Left hindlimb (tissue), 1 donor: ENCODE results near the gene CUX1.
A peak's percentile ranks its signal among the peaks of the same experiment; 100 is the strongest.

ENCODE experiments used
- DNase-seq: peaks from one replicate; pipeline ENCODE4 v3.0.0-alpha.2; 2018

Gene CUX1

DNA sequence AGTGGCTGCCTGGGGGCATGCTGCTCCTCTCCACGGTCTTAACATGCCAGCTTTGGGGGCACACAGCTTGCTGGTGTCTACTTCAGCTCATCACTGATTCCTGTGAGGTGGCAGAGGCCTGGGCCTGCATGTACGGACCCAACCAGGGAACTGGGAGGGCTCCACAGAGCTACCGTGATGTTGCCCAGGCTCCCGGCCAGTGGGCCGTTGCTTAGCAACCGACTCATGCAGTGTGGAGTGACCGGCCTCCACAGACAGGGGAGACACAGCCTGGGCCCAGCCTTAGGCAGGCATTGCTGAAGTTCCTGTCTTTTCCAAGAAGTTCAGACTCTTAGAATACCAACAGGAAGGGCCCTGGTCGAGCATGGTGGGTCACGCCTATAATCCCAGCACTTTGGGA lies 443.4 kb downstream of the CUX1 start:
- DNase-seq = no peak

DNA sequence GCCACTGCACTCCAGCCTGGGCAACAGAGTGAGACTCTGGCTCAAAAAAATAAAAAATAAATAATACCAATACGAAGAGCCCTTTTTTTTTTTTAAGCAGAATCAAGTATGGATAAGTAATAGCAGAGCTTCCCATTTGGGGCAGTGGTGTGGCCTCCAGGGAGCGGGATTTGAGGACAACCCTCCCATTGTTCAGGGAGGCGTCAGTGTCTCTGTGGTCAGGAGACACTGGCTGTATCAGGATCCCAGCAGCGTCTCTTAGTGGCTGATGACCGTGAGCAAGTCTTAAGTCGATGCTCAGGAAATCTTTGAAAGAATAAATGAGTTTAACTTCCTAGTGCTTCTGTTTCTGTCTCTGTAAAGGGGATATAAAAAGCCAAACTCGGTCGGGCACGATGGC lies 444.0 kb downstream of the CUX1 start:
- no peak for DNase-seq

DNA sequence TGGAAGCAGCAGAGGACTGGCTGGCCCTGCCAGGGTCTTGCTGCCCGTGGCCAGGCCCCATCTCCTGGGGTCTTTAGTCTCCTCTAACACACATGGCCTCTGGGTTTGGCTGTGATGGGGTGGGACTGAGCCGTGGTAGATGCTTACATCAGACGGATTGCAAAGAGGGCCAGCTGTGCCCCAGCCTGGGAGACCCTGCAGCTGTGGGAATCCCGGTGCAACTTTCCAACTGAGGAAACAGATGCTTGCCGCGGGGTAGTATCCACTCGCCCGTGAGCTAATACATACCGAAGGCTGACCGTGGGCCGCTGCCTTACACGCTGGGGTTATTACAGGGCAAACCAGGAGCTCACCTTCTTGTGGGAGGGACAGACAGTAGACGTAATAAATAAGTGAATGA lies 445.1 kb downstream of the CUX1 start:
- no peak for DNase-seq

DNA sequence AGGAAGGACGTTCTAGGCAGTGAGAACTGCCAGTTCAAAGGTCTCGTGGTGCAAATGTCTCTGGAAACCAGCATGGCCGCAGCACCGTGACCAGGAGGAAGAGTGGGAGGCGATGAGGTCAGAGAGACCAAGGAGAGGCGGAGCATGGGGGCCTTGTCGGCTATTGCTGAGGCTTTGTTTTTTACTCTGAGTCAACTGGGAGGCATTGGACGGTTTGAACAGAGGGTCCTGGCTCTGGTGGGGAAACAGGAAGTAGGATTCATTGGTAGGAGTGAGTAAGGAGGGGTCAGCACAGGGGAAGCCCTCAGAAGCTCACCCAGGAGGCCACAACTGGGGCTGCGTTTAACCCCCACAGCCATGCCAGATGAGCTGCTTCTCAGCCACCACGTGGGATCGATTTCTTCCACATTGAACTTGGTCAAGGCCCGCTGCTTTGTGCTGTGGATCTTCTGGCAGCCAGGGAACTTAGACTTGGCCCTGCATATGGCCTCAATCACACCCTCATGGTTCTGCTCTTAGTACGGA lies 447.0 kb downstream of the CUX1 start:
- no peak for DNase-seq

DNA sequence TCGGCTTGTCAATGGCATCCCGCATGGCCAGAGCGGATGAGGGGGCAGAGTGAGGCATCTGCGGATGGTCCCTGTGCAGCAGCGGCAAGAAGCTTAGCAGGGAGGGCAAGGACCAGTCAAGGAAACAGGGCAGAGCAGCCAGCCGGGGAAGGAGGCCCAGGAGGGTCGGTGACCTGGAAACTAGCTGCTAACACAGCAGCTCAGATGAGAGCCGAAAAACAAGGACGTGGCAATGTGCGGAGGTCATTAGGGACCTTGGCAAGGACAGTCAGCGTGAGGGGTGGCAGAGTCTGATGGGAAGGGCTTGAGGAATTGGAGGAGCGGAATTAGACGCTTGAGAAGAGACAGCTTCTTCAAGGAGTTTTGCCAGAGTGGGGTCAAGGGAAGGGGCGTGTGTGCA lies 449.1 kb downstream of the CUX1 start:
- DNase-seq = no peak

DNA sequence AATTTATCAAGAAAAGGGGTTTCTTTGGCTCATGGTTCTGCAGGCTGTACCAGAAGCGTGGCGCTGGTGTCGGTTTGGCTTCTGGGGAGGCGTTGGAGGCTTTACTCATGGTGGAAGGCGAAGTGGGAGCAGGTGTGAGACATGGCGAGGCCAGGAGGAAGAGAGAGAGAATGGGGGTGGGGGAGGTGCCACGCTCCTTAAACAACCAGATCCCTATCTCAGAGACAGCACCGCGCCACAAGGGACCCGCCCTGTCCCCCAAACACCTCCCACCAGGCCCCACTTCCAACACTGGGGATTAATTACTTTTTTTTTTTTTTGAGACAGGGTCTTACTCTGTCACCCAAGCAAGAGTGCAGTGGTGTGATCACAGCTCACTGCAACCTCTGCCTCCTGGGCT lies 451.2 kb downstream of the CUX1 start:
- DNase-seq = no peak

DNA sequence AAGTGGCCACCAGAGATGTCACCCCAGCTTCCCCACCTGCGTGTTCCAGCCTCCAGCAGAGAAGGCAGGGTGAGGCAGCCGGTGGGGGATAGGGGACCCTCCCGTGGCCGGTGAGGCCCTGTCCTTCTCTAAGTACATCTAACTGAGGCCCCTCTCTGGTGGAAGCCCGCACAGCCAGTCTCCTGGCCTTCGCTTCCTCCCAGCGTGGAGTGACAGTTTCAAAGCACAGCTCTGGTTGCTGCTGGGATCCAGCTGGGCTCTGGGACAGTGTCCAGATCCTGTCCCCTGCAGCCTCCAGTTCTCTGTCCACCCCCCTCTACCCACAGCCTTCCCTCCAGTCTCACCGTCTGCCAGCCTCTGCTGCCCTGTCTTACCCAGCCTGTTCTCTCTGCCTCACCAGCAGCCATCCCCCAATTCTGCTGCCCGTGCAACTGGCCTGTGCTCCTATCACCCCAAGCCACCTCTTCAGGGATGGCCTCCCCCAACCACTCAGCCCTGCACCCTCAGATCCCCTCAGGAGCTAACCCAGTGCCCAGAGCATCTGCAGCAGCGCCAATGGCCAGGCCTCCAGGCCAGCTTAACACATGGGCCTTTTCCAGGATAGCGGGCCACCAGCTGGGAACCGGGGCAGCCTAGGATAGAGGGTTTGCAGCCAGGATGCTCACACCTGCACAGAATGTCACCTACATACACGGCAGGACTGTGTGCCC lies 452.9 kb downstream of the CUX1 start:
- DNase-seq = no peak

GRCh38 chr7:102271158-102271798 lies 453.9 kb downstream of the CUX1 start:
- no peak for DNase-seq

DNA sequence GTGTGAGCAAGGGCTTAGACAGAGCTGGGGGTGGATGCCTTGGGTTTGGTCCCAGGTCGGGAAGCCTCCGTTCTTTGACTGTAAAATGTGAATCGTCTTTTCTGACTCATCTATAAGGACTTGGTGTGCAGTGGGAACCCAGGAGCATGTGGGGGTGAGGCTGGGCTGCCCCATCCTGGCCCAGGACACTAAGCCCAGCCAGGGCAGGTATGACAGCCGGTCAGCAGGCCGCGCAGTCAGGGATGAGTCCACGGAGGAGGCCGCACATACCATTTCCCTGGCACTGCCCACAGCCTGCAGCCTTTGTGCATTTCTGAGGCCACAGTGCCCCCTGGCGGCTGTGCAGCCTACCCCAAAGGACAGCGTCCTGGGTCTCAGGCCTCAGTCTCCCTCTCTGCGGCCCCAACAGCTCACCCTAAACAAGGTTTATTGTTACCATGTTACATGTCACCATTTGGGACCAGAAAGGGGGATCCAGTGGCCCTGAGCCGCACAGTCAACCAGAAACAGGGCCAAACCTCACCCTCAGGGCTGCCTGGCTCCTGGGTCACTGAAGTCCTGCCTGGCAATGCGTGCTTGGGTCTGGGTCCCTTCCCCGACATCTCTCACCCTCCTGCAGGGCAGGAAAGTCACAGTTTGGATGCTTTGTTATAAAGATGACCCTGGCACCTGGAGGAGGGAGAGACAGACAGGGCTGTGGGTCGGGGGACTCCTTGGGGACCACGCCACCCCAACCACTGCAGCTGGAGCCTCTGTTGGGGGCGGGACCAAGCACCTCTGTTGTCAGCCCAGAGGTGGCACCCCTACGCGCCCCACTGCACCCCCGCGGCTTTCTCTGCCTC lies 454.9 kb downstream of the CUX1 start:
- DNase-seq = peak; percentile 78

DNA sequence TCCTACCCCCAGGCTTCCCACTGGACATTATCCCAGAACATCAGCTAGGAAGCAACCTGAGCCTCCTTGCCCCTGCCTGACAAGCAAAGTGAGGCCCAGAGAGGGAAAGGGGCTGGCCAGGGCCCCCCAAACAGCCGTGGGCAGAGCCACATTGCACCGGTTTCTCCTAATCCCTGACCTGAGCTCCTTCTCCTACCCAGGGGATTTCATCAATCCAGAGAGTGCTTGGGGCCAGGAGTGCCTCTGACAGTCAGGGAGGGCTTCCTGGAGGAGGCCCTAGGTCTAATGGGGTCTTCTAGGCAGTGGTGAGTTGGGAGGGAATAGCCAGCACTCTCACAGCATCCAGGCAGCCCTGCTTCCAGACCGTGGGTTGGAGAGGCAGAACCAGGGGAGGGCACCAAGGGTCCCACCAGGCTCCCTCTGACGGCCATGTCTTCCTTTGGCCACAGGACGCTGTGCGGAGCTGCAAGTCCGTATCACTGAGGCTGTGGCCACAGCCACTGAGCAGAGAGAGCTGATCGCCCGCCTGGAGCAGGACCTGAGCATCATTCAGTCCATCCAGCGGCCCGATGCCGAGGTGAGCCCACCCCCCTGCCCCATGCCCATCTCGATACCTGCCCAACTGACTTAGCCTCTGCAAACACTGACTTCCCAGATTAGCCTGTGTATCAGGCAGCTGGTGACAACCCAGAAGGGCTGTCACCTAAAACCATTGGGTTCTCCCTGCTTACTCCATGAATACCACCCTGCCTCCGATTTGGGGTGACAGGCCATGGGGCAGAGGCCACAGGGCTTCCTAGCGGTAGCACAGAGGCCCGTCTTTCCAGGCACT lies 455.7 kb downstream of the CUX1 start:
- no peak for DNase-seq

DNA sequence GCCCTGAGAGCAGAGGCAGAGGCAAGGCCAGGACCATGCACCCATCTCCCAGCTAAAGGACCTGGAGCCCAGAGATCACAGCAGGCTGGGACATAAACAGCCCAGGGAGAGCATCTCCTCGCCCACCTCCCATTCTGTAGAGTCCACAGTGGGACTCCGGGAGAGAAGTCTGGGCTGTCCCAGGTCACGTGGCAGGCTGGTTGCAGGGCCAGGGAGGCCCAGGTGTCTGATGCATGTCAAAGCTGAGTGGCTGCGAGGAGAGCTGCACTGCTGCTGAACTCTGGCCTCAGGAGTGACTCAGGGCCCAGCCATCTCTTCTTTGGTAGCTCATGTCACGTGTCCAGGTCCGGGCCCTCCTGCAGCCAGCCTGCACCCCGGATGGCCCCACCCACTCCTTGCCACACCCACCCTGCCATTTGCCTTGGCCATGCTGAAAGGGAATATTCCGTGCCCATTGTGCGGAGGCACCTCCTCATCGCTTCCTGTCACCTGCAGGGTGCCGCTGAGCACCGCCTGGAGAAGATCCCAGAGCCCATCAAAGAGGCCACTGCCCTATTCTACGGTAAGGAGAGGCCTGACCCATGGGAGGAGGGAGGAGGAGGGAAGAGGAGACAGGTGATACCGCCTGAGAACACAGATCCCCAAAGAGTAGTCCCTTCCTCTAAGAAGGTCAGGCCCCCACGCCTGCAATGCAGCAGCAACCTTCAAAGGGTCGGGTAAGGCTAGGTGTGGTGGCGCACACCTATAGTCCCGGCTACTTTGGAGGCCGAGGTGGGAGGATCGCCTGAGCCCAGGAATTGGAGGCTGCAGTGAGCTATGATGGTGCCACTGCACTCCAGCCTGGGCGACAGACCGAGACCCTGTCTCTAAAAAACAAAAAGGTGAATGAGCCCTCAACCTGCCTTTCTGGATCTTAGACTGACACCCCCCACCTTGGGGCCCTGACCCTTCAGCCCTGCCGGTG lies 456.6 kb downstream of the CUX1 start:
- DNase-seq = no peak

DNA sequence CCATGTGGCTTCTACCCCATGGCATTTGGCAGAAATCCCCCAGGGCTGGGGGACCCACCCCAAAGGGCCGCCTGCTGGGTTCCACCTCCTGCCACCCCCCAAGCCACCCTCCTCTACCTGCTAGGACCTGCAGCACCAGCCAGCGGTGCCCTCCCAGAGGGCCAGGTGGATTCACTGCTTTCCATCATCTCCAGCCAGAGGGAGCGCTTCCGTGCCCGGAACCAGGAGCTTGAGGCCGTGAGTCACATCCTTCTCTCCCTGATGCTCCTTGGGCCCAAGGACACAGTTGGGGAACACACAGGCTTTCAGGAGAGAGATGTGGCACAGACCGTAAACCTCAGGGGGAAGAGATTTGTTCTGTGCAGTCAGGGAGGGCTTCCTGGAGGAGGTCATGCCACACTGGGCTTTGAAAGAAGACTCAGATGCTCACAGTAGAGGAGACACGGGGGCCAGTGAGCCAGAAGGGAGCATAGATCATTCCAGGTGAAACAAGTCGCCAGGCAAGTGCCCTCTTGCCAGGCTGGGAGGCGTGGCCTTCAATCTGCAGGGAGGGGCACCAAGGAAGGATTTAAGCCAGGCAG lies 457.8 kb downstream of the CUX1 start:
- no peak for DNase-seq

- DNase-seq = no peak
Measured at GRCh38 chr7:102277901-102278300, 460.5 kb downstream of the CUX1 start.

DNA sequence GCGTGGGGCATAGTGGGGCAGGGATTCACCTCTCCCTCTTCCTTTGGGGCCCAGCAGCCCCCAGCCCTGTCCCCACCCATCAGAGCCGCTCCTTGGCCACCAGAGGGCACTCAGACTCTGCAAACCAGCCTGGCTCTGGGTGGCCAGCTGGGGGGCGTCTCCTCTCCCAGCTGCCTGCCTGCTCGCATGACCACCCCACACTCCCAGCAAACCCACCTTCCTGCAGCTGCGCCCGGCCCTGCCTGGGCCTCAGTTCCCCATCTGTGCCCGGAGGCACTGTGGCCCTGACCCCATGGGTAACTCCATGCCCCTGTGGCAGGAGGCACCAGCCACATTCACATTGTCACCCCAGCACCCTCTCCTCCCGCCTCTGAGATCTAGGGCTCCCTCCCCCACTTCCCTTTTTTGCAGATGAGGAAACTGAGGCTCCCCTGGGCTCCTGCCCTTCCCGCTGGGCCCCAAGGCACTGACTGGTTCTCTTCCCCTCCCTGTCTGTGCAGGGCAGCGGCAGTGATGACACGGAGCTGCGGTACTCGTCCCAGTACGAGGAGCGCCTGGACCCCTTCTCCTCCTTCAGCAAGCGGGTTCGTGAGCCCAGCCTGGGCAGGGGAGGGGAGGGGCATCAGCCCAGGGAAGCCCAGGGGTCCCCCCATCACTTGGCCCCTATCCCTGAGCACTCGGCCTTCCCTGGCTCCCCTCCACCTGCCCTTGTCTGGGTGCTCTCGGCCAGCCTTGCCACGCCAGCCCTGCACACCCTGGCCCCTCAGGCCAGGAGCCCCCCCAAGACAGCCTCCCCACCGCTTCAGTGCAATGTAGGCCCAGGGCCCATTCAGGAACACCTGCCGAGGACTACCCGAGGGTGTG lies 462.3 kb downstream of the CUX1 start:
- DNase-seq = peak; percentile 82

GRCh38 chr7:102280521-102280920 lies 463.1 kb downstream of the CUX1 start:
- peak; percentile 19 for DNase-seq

DNA sequence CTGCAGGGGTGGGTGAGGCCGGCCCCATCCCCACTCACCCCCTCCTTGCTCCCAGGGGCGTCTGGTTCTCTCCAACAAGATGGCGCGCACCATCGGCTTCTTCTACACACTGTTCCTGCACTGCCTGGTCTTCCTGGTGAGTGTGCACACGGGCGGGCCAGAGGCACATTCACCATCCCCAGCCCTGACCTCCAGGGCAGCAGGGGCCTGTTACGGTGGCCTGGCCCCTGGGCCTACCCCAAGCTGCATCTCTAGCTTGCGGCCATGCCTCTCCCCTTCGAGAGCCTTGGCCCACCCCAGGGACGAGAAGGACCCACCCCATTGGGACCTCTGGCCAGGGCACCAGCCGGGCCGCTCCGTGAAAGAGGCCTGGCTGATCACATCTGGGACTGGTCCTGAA lies 464.4 kb downstream of the CUX1 start:
- DNase-seq = no peak

GRCh38 chr7:102282465-102283362 lies 465.3 kb downstream of the CUX1 start:
- DNase-seq = no peak

DNA sequence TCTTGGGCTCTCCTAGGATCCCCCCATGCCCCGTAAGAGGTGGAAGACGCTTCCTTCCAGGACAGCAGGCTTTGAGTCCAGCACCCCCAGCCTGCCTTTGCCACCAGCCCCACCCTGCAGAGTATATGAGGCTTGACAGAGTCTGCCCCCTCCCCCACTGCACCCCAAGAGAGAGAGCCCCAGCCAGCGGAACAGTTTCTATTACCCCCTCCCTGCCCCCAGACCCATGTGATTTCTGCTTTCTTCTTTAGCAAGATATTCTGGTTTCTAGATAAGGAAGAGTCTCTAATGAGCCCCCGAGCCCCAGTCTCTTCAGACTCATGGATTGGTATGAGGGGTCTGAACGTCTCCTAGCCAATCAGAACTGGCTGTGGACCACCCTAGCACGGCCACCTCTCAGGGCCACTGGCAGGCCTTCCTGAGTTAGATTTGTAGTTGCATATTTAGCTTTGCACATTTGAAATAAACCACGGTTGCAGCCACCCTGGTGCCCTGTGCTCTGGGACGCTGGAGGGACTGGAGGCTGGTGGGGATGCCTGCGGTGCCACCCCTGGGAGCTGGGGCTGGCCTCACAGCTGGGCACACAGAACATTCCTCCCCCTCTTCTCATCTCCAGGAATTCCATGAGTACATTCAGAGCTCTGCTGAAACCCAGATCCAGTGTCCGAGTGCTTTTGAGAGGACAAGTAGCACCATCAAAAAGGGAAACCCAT lies 466.2 kb downstream of the CUX1 start:
- no peak for DNase-seq
